Globus pallidus (tissue), 1 donor: Measurements from ENCODE around the gene SETD3.

ENCODE experiments used
- DNase-seq: peaks from one replicate; pipeline ENCODE4 v3.0.0-alpha.2; 2015; ENCODE audit warnings: low spot score

Gene SETD3

GRCh38 chr14:99479906-99480869 lies at the start of gene SETD3:
Gene SETD3 (minus strand): TSS chr14:99480859. CDS start chr14:99465805, 15,054 bp downstream.
- DNase-seq = peak; percentile 27

- DNase-seq = no peak
These were observed 49.2 kb upstream of the SETD3 start for GRCh38 chr14:99529899-99530298.

- no peak for DNase-seq
These were observed 46.9 kb upstream of the SETD3 start for GRCh38 chr14:99527427-99528076.

- no peak for DNase-seq
These were observed 46.4 kb upstream of the SETD3 start for GRCh38 chr14:99527026-99527425.

DNA sequence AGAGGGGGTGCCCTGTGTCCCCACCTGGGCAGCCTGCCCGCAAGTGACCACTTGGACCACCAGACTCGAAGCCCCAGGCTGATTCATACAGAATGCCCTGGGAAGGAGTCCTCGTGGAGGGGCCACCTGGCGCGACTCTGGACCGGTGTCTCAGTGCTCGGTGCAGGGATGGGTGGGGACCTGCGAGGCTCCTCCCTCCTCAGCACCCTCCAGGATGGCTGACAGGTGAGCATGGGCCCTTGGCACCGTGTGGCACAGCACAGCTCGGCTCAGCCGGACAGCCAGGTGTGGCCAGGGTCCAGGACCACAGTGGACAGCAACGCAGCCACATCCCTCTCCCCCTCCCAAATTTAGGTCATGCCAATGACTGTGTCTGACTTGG lies 45.0 kb upstream of the SETD3 start:
- no peak for DNase-seq

GRCh38 chr14:99524804-99525698 lies 44.4 kb upstream of the SETD3 start:
- no peak for DNase-seq

DNA sequence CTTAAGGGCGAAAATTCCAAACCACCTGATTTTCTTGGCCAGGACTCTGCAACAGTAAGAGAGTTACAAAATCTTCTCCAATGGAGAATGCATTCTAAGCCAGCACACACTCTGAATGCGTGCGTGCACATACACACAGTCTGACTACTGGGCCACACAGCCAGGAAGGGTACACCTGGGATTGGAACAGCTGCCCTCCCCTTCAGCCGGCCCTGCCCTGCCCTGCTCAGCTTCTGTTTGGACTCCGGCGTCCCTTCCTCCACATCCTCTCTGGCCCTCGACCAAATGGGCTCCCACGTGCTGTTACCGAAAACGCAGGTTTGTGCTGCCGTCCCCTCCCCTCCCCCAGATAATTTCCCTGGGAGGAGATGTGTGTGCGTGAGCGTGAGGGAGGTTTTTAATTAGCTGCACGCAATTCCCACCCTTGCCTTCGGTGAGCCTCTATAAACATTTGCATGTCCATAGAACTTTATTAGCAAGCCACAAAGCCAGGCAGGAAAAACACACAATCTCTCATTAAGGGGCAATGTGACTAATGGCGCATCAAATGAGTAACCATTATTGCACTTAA lies 43.5 kb upstream of the SETD3 start:
- DNase-seq = no peak

DNA sequence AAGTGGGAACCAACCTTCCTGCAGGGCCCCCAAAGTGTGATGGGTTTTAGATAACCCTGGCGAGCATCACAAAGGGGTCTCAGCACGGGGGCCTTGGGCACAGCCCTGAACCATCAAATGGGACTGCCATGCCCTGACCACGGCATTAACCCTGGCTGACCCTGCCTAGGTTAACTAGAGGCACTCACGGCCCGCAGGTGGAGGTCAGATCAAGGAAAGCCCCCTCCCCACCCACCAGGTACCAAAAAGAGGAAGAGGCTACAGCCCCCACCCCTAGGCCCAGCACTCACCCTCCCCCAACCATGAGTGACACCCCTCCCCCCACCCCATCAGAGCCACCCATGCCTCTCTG lies 43.0 kb upstream of the SETD3 start:
- no peak for DNase-seq

DNA sequence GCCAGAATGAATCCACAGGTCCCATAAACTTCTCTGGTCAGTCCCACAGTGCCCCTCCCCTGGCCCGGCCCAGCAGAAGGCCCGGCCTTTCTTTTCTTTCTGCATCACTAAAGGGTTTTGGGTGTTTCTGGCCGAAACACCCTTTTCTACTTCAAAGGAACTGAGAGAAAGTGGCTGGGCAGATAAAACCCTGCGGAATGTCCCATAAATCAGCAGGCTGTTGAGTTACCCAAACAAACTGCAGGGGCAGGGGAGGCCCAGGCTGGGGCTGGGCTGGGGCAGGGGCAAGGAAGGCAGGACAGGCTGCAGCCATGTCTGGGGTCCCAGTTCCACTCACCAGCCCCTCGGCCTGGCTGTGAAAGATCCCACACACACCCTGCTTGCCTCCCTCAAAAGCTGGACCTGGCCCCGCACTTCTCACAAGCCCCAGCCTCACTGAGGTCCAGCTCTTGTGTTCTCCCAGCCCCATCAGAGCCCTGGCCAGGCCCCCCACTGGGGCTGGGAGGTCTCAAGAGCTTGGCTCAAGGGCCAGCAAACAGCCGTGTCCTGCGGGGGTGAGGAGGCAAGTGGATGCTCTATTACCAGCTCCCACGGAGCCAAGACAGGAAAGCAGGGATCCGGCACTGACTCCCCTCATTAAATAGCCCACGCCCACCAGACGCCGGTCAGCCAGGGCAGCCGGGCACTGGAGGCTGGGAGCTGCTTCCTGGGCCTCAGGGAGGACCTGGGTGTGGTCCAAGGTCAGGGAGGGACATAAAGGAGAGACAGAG lies 42.5 kb upstream of the SETD3 start:
- DNase-seq = no peak

- no peak for DNase-seq
These were observed 41.8 kb upstream of the SETD3 start for GRCh38 chr14:99522457-99522891.

DNA sequence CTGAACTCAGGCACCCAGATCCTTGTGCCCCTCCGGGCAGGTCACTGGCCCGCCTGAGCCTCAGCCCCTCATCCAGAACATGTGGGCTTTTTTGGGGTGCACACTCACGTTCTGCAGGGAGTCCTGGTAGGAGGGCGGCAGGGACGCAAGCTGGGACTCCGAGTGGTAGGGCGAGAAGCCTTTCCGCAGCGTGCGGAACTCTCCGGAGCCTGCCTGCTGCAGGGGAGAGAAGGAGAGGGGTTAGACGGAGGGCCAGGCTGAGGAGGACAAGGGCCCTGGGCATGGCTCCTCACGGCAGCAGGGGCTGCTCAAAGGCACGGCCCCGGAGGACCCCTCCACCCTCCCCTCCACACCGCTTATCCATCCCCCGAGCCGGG lies 41.4 kb upstream of the SETD3 start:
- DNase-seq = no peak

- DNase-seq = no peak
These were observed 40.7 kb upstream of the SETD3 start for GRCh38 chr14:99521176-99522024.

- no peak for DNase-seq
These were observed 40.0 kb upstream of the SETD3 start for GRCh38 chr14:99520571-99521081.

- DNase-seq = no peak
These were observed 39.3 kb upstream of the SETD3 start for GRCh38 chr14:99519931-99520421.

- no peak for DNase-seq
These were observed 38.8 kb upstream of the SETD3 start for GRCh38 chr14:99519347-99519881.

- DNase-seq = peak; percentile 38
These were observed 38.0 kb upstream of the SETD3 start for GRCh38 chr14:99518441-99519346.

- no peak for DNase-seq
These were observed 37.2 kb upstream of the SETD3 start for GRCh38 chr14:99517643-99518381.
